Ecto neural progenitor cell (in vitro differentiated cells): ENCODE data around the gene LRP1.

Experiments
- DNase-seq: peaks from one replicate; pipeline ENCODE4 v3.0.0-alpha.2; 2018; ENCODE audit warnings: low spot score

Gene LRP1

GRCh38 chr12:57194253-57194652 lies 66.0 kb downstream of the LRP1 start:
- no peak for DNase-seq

- DNase-seq, result no peak
Measured at GRCh38 chr12:57195186-57195585, 66.9 kb downstream of the LRP1 start.

GRCh38 chr12:57195611-57196371 lies 67.5 kb downstream of the LRP1 start:
- no peak for DNase-seq

GRCh38 chr12:57196439-57196838 lies 68.2 kb downstream of the LRP1 start:
- no peak for DNase-seq

- no peak for DNase-seq
Measured at GRCh38 chr12:57196956-57197355, 68.7 kb downstream of the LRP1 start.

GRCh38 chr12:57198329-57198728 lies 70.0 kb downstream of the LRP1 start:
- DNase-seq, result no peak

GRCh38 chr12:57199191-57199590 lies 70.9 kb downstream of the LRP1 start:
- no peak for DNase-seq

GRCh38 chr12:57200497-57200896 lies 72.2 kb downstream of the LRP1 start:
- DNase-seq, result no peak

GRCh38 chr12:57201219-57201618 lies 72.9 kb downstream of the LRP1 start:
- DNase-seq, result no peak

GRCh38 chr12:57201631-57202030 lies 73.3 kb downstream of the LRP1 start:
- no peak for DNase-seq

- no peak for DNase-seq
Measured at GRCh38 chr12:57202321-57202720, 74.0 kb downstream of the LRP1 start.

GRCh38 chr12:57203201-57203600 lies 74.9 kb downstream of the LRP1 start:
- no peak for DNase-seq

- DNase-seq, result no peak
Measured at GRCh38 chr12:57203791-57204190, 75.5 kb downstream of the LRP1 start.

- no peak for DNase-seq
Measured at GRCh38 chr12:57204454-57204853, 76.2 kb downstream of the LRP1 start.

- DNase-seq, result no peak
Measured at GRCh38 chr12:57205186-57205585, 76.9 kb downstream of the LRP1 start.

- no peak for DNase-seq
Measured at GRCh38 chr12:57205931-57206330, 77.6 kb downstream of the LRP1 start.

- DNase-seq, result no peak
Measured at GRCh38 chr12:57207731-57208630, 79.7 kb downstream of the LRP1 start.

GRCh38 chr12:57208631-57209282 lies 80.5 kb downstream of the LRP1 start:
- no peak for DNase-seq

- DNase-seq, result no peak
Measured at GRCh38 chr12:57209916-57210315, 81.6 kb downstream of the LRP1 start.

- no peak for DNase-seq
Measured at GRCh38 chr12:57210461-57210860, 82.2 kb downstream of the LRP1 start.

GRCh38 chr12:57210926-57211692 lies 82.8 kb downstream of the LRP1 start:
- no peak for DNase-seq
